Activated T-cell treated with anti-CD3 and anti-CD28 coated beads for 1 hour (primary cell): ENCODE results near the gene FAM237B.

Experiments used
- DNase-seq: peaks from one replicate; pipeline ENCODE4 v3.0.0-alpha.2; 2020; ENCODE audit warnings: low read depth

The FAM237B gene

DNA sequence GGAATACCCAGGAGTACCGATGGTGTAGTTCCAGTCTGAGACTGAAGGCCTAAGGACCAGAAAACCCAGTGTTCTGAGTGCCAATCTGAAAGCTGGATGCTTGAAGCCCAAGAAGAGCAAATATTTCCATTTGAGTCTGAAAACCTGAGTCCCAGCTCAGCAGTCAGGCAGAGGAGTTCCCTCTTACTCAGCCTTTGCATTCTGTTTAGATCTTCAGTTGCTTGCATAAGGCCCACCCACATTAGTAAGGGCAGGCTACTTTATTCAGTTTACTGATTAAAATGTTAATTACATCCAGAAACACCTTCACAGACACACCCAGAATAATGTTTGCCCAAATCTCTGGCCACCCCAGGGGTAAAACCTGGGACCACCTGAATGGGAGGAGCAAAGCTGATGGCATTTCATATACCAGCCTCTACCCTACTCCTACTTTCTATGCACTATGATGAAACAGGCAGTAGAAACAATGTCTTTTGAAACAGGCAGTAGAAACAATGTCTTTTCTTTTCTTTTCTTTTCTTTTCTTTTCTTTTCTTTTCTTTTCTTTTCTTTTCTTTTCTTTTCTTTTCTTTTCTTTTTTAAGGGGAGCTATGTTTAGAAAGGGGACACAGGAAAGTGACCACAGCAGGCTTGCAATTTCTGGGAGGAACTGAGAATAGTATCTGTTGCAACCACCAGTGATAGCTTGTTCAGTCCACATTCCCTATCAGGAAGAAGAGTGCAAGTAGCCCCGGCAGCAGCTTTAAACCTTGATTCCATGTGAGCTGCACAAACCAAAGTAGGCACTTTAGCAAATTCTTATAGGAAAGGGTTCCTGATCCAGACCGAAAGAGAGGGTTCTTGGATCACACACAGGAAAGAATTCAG is 30.6 kb downstream of the FAM237B start:
- DNase-seq = no peak

GRCh38 chr7:90288154-90288553 is 33.0 kb downstream of the FAM237B start:
- DNase-seq = no peak

DNA sequence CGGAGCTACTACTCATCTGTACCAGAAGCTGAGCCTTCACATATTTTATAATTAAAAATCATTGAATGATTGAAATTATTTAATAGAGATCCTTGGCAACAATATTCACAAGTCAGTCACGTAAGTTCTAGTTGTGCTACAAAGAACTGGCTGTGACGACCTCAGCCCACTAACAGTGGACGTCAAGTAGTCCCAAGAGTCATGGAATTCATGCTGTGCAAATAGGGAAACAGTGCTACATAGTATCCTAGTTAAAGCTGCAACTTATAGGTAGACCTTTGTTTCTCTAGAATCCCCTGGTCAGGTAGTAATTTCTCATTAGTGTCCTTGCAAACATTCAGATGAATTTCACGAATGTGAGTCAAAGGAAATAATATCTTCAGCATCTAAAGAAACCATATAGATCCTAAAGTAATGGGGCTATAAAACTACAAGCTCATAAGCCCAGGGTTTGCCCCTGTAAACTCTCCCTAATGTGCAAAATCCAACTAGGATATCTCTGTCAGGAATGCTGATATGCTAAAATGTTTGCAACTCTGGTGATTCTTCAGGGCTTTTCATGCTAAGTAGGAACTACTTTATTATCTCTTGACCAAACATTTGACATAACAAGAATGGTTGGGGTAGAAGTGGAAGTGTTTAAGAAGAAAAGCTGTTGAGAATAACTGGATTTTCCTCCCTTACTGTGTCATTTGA is 44.9 kb downstream of the FAM237B start:
- DNase-seq = no peak

- no peak for DNase-seq
Measured at GRCh38 chr7:90274161-90274560, 46.9 kb downstream of the FAM237B start.

GRCh38 chr7:90272242-90272641 is 48.9 kb downstream of the FAM237B start:
- DNase-seq = no peak

- no peak for DNase-seq
Measured at GRCh38 chr7:90271753-90272152, 49.4 kb downstream of the FAM237B start.

GRCh38 chr7:90270431-90271178 is 50.5 kb downstream of the FAM237B start:
- DNase-seq = no peak

DNA sequence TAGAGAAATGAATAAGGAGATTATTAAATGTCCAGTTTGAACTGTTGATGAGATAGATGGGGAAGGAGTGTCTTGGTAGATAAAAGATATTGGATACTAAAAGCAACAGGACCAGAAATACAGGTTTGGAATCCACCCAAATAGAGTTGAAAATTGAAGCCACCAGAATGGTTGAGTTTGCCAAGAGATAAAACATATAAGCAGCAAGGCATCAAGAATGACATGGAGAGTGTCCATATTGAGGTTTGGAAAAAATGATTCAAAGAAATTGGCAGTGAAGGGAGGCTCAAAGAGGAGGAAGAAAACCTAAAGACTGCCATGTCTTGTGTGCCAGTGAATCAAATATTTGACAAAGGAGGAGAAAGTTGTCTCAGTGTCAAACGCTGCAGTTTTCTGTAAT is 51.9 kb downstream of the FAM237B start:
- no peak for DNase-seq

DNA sequence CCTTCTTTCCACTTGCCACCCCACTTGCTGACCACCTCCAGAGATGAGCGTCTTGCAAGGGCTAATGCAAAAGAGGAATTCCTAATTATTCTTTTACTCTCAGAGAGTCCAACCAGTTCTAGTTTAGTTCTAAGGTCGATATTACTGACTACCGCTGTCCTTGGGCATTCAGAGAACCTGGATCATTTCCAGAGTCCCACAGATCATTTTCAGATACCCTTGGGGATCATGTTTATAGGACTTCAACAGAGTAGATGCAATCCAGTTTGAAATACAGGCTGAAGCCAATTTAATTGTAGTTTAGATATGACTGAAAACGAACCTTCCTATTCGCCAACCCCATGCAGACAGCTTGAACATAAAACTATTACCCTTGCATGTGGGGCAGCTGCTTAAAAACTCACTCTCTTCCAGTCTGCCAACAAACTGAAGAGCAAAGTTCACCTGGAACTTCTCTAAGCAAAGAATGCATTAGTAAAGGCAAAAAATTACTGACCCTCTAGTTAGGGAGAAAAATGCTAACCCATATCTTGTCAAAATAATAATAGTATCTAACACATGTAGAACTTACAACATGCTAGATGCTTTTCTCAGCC is 53.7 kb downstream of the FAM237B start:
- no peak for DNase-seq

- no peak for DNase-seq
Measured at GRCh38 chr7:90266808-90267207, 54.3 kb downstream of the FAM237B start.
